Measurements from ENCODE around the gene PTGIR.

Gene PTGIR
- 2.5 to 89.0 (median 8.5) reads per million in 17 experiments for total RNA-seq

GRCh38 chr19:46624958-46625661 lies at the start of gene PTGIR:
TSS of gene PTGIR (minus strand) at chr19:46625089. CDS start at chr19:46624225, 864 bp downstream.
- peak; percentile 39 to 76 (median 65) for DNase-seq

- DNase-seq, result no peak
Measured at GRCh38 chr19:46670813-46671212, 45.9 kb upstream of the PTGIR start.

GRCh38 chr19:46668662-46669061 lies 43.8 kb upstream of the PTGIR start:
- no peak for DNase-seq

- no peak for DNase-seq
Measured at GRCh38 chr19:46665072-46665471, 40.2 kb upstream of the PTGIR start.

- peak; percentile 88 to 94 (median 93) for DNase-seq
Measured at GRCh38 chr19:46661735-46662592, 37.1 kb upstream of the PTGIR start.

- peak; percentile 100 for DNase-seq
Measured at GRCh38 chr19:46661020-46661731, 36.3 kb upstream of the PTGIR start, which contains the start of gene DACT3. TSS of gene DACT3 (minus strand) at chr19:46661182. CDS start at chr19:46661064, 118 bp downstream.

GRCh38 chr19:46660551-46661019 lies 35.7 kb upstream of the PTGIR start:
- DNase-seq, result no peak

GRCh38 chr19:46660008-46660517 lies 35.2 kb upstream of the PTGIR start:
- DNase-seq, result no peak

- peak in 3 of 4 experiments; percentile 35 to 53 (median 41) for DNase-seq
Measured at GRCh38 chr19:46659151-46660007, 34.5 kb upstream of the PTGIR start.

- DNase-seq, result no peak
Measured at GRCh38 chr19:46656541-46656940, 31.7 kb upstream of the PTGIR start.

GRCh38 chr19:46654621-46655152 lies 29.8 kb upstream of the PTGIR start:
- peak in 1 of 4 experiments; percentile 20 for DNase-seq

GRCh38 chr19:46650445-46650844 lies 25.6 kb upstream of the PTGIR start:
- DNase-seq, result no peak

- no peak for DNase-seq
Measured at GRCh38 chr19:46648961-46649960, 24.4 kb upstream of the PTGIR start.

GRCh38 chr19:46648060-46648960 lies 23.4 kb upstream of the PTGIR start:
- peak; percentile 66 to 83 (median 79) for DNase-seq

- no peak for DNase-seq
Measured at GRCh38 chr19:46646402-46646801, 21.5 kb upstream of the PTGIR start.

- DNase-seq, result no peak
Measured at GRCh38 chr19:46644720-46645119, 19.8 kb upstream of the PTGIR start.

- no peak for DNase-seq
Measured at GRCh38 chr19:46640656-46641055, 15.8 kb upstream of the PTGIR start.

- peak; percentile 77 to 89 (median 86) for DNase-seq
Measured at GRCh38 chr19:46639358-46640182, 14.7 kb upstream of the PTGIR start.
